Uterus (tissue), 2 donors: ENCODE measurements around the gene RRAGD.

Source experiments
- CTCF ChIP-seq, 4 experiments: fragments of 200-600 bp in 2 of 4; fragments of 450-650 bp in 2 of 4; sonication (generic) in 2 of 4; IDR thresholded peaks; one replicate each; pipeline ENCODE4 v1.5.1; 2016 to 2019; ENCODE audit warnings: antibody characterized with exemption in 4 of 4, mild to moderate bottlenecking in 2 of 4, moderate library complexity in 1 of 4
- POLR2A ChIP-seq, 2 donors: fragments of 450-650 bp; IDR thresholded peaks; one replicate each; pipeline ENCODE4 v1.6.1; 2016; ENCODE audit warnings: antibody characterized with exemption in 2 of 2, mild to moderate bottlenecking in 1 of 2, moderate library complexity in 1 of 2

- TF ChIP-seq CTCF (IDR thresholded peaks at IDR 0.05) (no peak), POLR2A (IDR thresholded peaks at IDR 0.05) (no peak)
Observed at GRCh38 chr6:89440200-89440599, 28.1 kb upstream of the RRAGD start.
